ENCODE data around the gene ADIRF. TPM values are rescaled to one million over a fixed set of nuclear protein-coding genes. Genes with fewer than 3 reads are reported as not detected.

ADIRF gene
- total and polyA plus RNA-seq, 10 of the 15 experiments (the other 5 are each of a cell fraction or from before 2014, with no cell fraction given) = 0.12 to 2.5 (median 0.70) TPM; not detected in 2

DNA sequence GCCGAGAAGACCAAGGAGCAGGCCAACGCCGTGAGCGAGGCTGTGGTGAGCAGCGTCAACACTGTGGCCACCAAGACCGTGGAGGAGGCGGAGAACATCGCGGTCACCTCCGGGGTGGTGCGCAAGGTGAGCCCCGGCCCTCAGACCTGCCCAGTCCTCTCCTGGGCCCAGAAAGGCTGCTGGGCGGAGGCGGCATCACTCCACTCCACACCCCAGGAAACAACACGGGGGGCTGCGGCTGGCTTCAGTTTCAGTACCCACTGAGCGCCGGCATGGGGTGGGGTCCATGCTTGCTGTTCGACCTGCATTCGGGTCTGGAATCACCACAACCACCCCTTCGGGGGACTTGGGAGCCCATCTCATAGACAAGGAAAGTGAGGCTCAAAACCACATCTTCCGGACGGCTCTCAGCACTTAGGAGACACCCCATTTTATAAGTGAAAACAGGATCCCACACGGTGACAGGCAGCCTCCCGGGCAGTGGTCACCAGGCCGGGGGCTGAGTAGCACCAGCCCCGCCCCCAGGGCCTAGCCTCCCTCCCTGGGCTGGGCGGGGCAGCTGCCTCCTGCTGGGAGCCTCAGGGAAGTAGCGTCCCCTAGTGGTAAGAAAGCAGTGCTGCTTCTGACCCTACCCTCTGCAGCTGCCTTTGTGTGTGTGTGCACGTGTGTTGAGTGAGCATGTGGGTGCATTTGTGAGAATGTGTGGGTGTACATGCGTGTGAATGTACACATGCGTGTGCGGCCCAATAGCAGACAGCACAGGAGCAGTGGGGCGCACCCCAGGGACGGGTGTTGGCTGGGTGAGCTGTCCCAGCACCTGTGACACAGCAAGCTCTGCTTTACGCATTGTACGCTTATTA is 8.0 kb upstream of the ADIRF start (continued):
- no peak for TF ChIP-seq ZNF217 (IDR thresholded peaks at IDR 0.05)
- TF ChIP-seq ZNF207 (IDR thresholded peaks at IDR 0.05; ENCODE audit: borderline replicate concordance) = no peak
- no peak for TF ChIP-seq CREM (IDR thresholded peaks at IDR 0.05; ENCODE audit: low read depth)
- TF ChIP-seq SRF (IDR thresholded peaks at IDR 0.05; ENCODE audit: low read depth in 2 of 2, low read length in 2 of 2) = no peak
- no peak for TF ChIP-seq FOXM1 (IDR thresholded peaks at IDR 0.05; ENCODE audit: low read depth, low read length)
- TF ChIP-seq SIN3A (IDR thresholded peaks at IDR 0.05; ENCODE audit: low read depth, low read length) = no peak
- TF ChIP-seq EED (IDR thresholded peaks at IDR 0.05; ENCODE audit: low read depth) = no peak
- TF ChIP-seq ESRRA (IDR thresholded peaks at IDR 0.05; ENCODE audit: low read length) = no peak
- TF ChIP-seq YBX1 (IDR thresholded peaks at IDR 0.05) = no peak
- no peak for TF ChIP-seq MTA3 (IDR thresholded peaks at IDR 0.05; ENCODE audit: borderline replicate concordance, low read length)
- no peak for TF ChIP-seq CBX3 (IDR thresholded peaks at IDR 0.05; ENCODE audit: borderline replicate concordance, low read depth)
- TF ChIP-seq ZSCAN29 (IDR thresholded peaks at IDR 0.05) = no peak
- no peak for TF ChIP-seq MYC (IDR thresholded peaks at IDR 0.05; ENCODE audit: insufficient read depth, insufficient read length, insufficient replicate concordance, low read length, severe bottlenecking)
- TF ChIP-seq, protein P1, sequence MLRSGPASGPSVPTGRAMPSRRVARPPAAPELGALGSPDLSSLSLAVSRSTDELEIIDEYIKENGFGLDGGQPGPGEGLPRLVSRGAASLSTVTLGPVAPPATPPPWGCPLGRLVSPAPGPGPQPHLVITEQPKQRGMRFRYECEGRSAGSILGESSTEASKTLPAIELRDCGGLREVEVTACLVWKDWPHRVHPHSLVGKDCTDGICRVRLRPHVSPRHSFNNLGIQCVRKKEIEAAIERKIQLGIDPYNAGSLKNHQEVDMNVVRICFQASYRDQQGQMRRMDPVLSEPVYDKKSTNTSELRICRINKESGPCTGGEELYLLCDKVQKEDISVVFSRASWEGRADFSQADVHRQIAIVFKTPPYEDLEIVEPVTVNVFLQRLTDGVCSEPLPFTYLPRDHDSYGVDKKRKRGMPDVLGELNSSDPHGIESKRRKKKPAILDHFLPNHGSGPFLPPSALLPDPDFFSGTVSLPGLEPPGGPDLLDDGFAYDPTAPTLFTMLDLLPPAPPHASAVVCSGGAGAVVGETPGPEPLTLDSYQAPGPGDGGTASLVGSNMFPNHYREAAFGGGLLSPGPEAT (IDR thresholded peaks at IDR 0.05; ENCODE audit: low read depth) = no peak
- no peak for TF ChIP-seq PAX8 (IDR thresholded peaks at IDR 0.05)
- no peak for TF ChIP-seq NRF1 (conservative IDR thresholded peaks at IDR 0.05; ENCODE audit: low read depth, low read length)
- no peak for TF ChIP-seq TCF7 (IDR thresholded peaks at IDR 0.05; ENCODE audit: borderline replicate concordance)
- TF ChIP-seq, protein P2, sequence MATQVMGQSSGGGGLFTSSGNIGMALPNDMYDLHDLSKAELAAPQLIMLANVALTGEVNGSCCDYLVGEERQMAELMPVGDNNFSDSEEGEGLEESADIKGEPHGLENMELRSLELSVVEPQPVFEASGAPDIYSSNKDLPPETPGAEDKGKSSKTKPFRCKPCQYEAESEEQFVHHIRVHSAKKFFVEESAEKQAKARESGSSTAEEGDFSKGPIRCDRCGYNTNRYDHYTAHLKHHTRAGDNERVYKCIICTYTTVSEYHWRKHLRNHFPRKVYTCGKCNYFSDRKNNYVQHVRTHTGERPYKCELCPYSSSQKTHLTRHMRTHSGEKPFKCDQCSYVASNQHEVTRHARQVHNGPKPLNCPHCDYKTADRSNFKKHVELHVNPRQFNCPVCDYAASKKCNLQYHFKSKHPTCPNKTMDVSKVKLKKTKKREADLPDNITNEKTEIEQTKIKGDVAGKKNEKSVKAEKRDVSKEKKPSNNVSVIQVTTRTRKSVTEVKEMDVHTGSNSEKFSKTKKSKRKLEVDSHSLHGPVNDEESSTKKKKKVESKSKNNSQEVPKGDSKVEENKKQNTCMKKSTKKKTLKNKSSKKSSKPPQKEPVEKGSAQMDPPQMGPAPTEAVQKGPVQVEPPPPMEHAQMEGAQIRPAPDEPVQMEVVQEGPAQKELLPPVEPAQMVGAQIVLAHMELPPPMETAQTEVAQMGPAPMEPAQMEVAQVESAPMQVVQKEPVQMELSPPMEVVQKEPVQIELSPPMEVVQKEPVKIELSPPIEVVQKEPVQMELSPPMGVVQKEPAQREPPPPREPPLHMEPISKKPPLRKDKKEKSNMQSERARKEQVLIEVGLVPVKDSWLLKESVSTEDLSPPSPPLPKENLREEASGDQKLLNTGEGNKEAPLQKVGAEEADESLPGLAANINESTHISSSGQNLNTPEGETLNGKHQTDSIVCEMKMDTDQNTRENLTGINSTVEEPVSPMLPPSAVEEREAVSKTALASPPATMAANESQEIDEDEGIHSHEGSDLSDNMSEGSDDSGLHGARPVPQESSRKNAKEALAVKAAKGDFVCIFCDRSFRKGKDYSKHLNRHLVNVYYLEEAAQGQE (IDR thresholded peaks at IDR 0.05; ENCODE audit: low read depth, low read length) = no peak
- peak; percentile 53; the same call in 1 of the 2 replicates for TF ChIP-seq RB1 (IDR thresholded peaks at IDR 0.05; ENCODE audit: borderline replicate concordance)
- TF ChIP-seq NR2C2 (IDR thresholded peaks at IDR 0.05; ENCODE audit: borderline replicate concordance, control insufficient read depth, insufficient read length, low read depth) = no peak
- TF ChIP-seq CHD2 (IDR thresholded peaks at IDR 0.05; ENCODE audit: borderline replicate concordance, low read depth, low read length) = no peak
- TF ChIP-seq BCL11A (IDR thresholded peaks at IDR 0.05; ENCODE audit: low read depth, low read length) = no peak
- TF ChIP-seq RUNX3 (IDR thresholded peaks at IDR 0.05; ENCODE audit: low read length) = 0 out of 2 replicates have a peak, but pooled peaks have one; percentile 11
- TF ChIP-seq KAT2A (conservative IDR thresholded peaks at IDR 0.05; ENCODE audit: control insufficient read depth, low read depth, low read length) = no peak
- peak; percentile 59; the same call in 1 of the 2 replicates for TF ChIP-seq SMC3 (IDR thresholded peaks at IDR 0.05; ENCODE audit: borderline replicate concordance, low read length)
- no peak for TF ChIP-seq FOS (IDR thresholded peaks at IDR 0.05; ENCODE audit: borderline replicate concordance, extremely low read depth, insufficient read length)

Data from GM12878 (cell line).